Thoracic aorta (tissue), 2 donors: ENCODE measurements around the gene CDC42BPG. TPM values are rescaled to one million over a fixed set of nuclear protein-coding genes. Genes with fewer than 3 reads are reported as not detected.

Experiments used
- ATAC-seq: fragments of 150-250 bp; one replicate; pipeline ENCODE4 v1.8.0; 2017; ENCODE audit warnings: low read depth; ENCODE audit not compliant: insufficient number of reproducible peaks, low FRiP score
- DNase-seq: peaks from one replicate; pipeline ENCODE4 v3.0.0-alpha.2; 2020; ENCODE audit warnings: low spot score
- H3K27ac ChIP-seq, 2 donors: fragments of 200-600 bp; sonication (generic); 1 replicate in 1 of 2; 2 replicates in 1 of 2; pipeline ENCODE4 v1.5.1; 2016; ENCODE audit warnings: mild to moderate bottlenecking in 2 of 2, moderate library complexity in 2 of 2
- H3K27me3 ChIP-seq: fragments of 200-600 bp; sonication (generic); replicated peaks from 2 replicates; pipeline ENCODE4 v1.6.0; 2016; ENCODE audit warnings: mild to moderate bottlenecking; ENCODE audit not compliant: insufficient read depth
- H3K36me3 ChIP-seq: fragments of 200-600 bp; sonication (generic); one replicate; pipeline ENCODE4 v1.5.1; 2016
- H3K4me1 ChIP-seq, 2 donors: fragments of 200-600 bp; sonication (generic); 1 replicate in 1 of 2; 2 replicates in 1 of 2; pipeline versions ENCODE4 v1.5.1 to v1.6.0; 2016; ENCODE audit warnings: low read depth in 2 of 2, mild to moderate bottlenecking in 1 of 2; ENCODE audit not compliant: control insufficient read depth in 1 of 2
- H3K4me3 ChIP-seq: fragments of 200-600 bp; sonication (generic); 2 replicates; pipeline ENCODE4 v1.5.1; 2016; ENCODE audit warnings: mild to moderate bottlenecking
- H3K9me3 ChIP-seq: fragments of 200-600 bp; sonication (generic); 2 replicates; pipeline ENCODE4 v1.5.1; 2016
- CTCF ChIP-seq: fragments of 200-600 bp; sonication (generic); IDR thresholded peaks from one replicate; pipeline ENCODE4 v1.5.1; 2019; ENCODE audit warnings: antibody characterized with exemption
- total RNA-seq, 2 donors: library from RNA; depleted of rRNA; stranded (reverse); fragments of >200 nt; gene quantifications; one replicate each; pipeline versions ENCODE4 v1.1.0 to v1.2.3, GENCODE V29; 2016

Gene CDC42BPG
- total RNA-seq, 2 donors from 2014 or later = 0.68 to 1.2 TPM

GRCh38 chr11:64854157-64854533, 9.7 kb upstream of the CDC42BPG start:
- TF ChIP-seq CTCF = no peak
- Histone ChIP-seq H3K4me1 (peaks cover 52 to 83% of the 10 kb centered on the region in 2 donors), H3K36me3 (peaks cover 26% of the 10 kb centered on the region), H3K27me3 (no peaks in the 10 kb centered on the region), H3K27ac (peak overlapping the region; percentile 83 to 96), H3K4me3 (no peak overlapping the region), H3K9me3 (no peaks in the 10 kb centered on the region)
- no peak for ATAC-seq
- DNase-seq = no peak

- H3K4me3 ChIP-seq = no peak overlapping the region
- DNase-seq (no peak), ATAC-seq (no peak)
- peaks cover 47 to 83% of the 10 kb centered on the region in 2 donors for H3K4me1 ChIP-seq
- H3K9me3 ChIP-seq = no peaks in the 10 kb centered on the region
- no peaks in the 10 kb centered on the region for H3K27me3 ChIP-seq
- peaks cover 21% of the 10 kb centered on the region for H3K36me3 ChIP-seq
- TF ChIP-seq CTCF = no peak
- peak overlapping the region; percentile 83 to 96 for H3K27ac ChIP-seq
Measured at GRCh38 chr11:64853709-64854108, 9.3 kb upstream of the CDC42BPG start.

- peak overlapping the region; percentile 83 to 96 for H3K27ac ChIP-seq
- no peaks in the 10 kb centered on the region for H3K27me3 ChIP-seq
- no peaks in the 10 kb centered on the region for H3K9me3 ChIP-seq
- DNase-seq (no peak), ATAC-seq (no peak)
- H3K36me3 ChIP-seq = peaks cover 18% of the 10 kb centered on the region
- no peak for TF ChIP-seq CTCF
- no peak overlapping the region for H3K4me3 ChIP-seq
- peaks cover 47 to 80% of the 10 kb centered on the region in 2 donors for H3K4me1 ChIP-seq
Measured at GRCh38 chr11:64852804-64853509, 8.5 kb upstream of the CDC42BPG start.

GRCh38 chr11:64851831-64852351, 7.4 kb upstream of the CDC42BPG start:
- TF ChIP-seq CTCF = no peak
- peaks cover 41 to 76% of the 10 kb centered on the region in 2 donors for H3K4me1 ChIP-seq
- no peak overlapping the region for H3K4me3 ChIP-seq
- no peak for DNase-seq
- H3K27me3 ChIP-seq = no peaks in the 10 kb centered on the region
- peak overlapping the region; percentile 69 to 96 for H3K27ac ChIP-seq
- H3K36me3 ChIP-seq = peaks cover 18% of the 10 kb centered on the region
- no peaks in the 10 kb centered on the region for H3K9me3 ChIP-seq
- no peak for ATAC-seq

- H3K27ac ChIP-seq = peak overlapping the region; percentile 69 to 96
- no peaks in the 10 kb centered on the region for H3K27me3 ChIP-seq
- no peaks in the 10 kb centered on the region for H3K9me3 ChIP-seq
- H3K4me1 ChIP-seq = peaks cover 33 to 68% of the 10 kb centered on the region in 2 donors
- ATAC-seq (no peak), DNase-seq (no peak)
- no peak overlapping the region for H3K4me3 ChIP-seq
- TF ChIP-seq CTCF = no peak
- H3K36me3 ChIP-seq = peaks cover 18% of the 10 kb centered on the region
Measured at GRCh38 chr11:64850979-64851567, 6.6 kb upstream of the CDC42BPG start.
